ENCODE data around the gene NRXN3. TPM values are rescaled to one million over a fixed set of nuclear protein-coding genes. Genes with fewer than 3 reads are reported as not detected.
"Not testable (repeated sequence)": the region's sequence is repeated elsewhere in the genome, so short reads cannot be mapped to it uniquely, and the experiment has no call there.

Gene NRXN3
- total and polyA plus RNA-seq, 8 donors: 0.53 to 2.5 (median 1.5) TPM

DNA sequence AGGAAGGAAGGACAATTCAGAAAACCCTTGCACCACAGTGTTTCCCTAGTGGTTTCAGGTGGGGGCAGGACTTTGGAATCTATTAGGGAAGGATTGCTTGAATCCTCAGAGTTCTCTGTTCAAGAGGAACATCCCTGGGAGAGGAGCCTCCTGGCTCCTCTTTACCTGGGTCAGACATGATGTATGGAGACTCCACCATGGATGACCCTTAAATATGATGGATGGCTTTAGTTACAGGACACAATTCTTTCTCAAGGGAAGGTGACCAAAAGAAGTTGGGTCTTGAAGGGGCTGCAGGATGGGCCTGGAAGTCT is 396.6 kb downstream of the NRXN3 start:
- DNase-seq (no peak), FAIRE-seq (no peak), ATAC-seq (peak in 1 of 4 donors; percentile 14)
- TF ChIP-seq CTCF (IDR thresholded peaks at IDR 0.05): no peak
- no peaks in the 10 kb centered on the region for H3K4me1 ChIP-seq
- no peaks in the 10 kb centered on the region for H3K36me3 ChIP-seq
- H3K4me3 ChIP-seq: no peak overlapping the region
- H3K27me3 ChIP-seq: no peaks in the 10 kb centered on the region
- intact Hi-C loops (cut with DNase I): loop anchor here in 2 of 3 donors (5.0 to 10.0 kb wide), 2 partner anchors 112 to 705 kb away; no protein-coding TSS in a partner anchor
- H3K27ac ChIP-seq: no peak overlapping the region
- no peaks in the 10 kb centered on the region for H3K9me3 ChIP-seq

- ATAC-seq: peak in 1 of 4 donors; percentile 27
- H3K4me3 ChIP-seq: no peak overlapping the region
- no peaks in the 10 kb centered on the region for H3K36me3 ChIP-seq
- no peaks in the 10 kb centered on the region for H3K27me3 ChIP-seq
- TF ChIP-seq CTCF (IDR thresholded peaks at IDR 0.05): no peak
- H3K9me3 ChIP-seq: no peaks in the 10 kb centered on the region
- H3K4me1 ChIP-seq: no peaks in the 10 kb centered on the region
- WGBS, 2 donors: 54 to 63% methylated on average over 4 of the region's 4 CpGs
- FAIRE-seq: no peak
- no peak for DNase-seq
- H3K27ac ChIP-seq: no peak overlapping the region
- intact Hi-C loops (cut with DNase I): loop anchor here in 2 of 3 donors (5.0 to 10.0 kb wide), 2 partner anchors 113 to 705 kb away; no protein-coding TSS in a partner anchor
Measured at GRCh38 chr14:78567343-78567742, 397.2 kb downstream of the NRXN3 start.

DNA sequence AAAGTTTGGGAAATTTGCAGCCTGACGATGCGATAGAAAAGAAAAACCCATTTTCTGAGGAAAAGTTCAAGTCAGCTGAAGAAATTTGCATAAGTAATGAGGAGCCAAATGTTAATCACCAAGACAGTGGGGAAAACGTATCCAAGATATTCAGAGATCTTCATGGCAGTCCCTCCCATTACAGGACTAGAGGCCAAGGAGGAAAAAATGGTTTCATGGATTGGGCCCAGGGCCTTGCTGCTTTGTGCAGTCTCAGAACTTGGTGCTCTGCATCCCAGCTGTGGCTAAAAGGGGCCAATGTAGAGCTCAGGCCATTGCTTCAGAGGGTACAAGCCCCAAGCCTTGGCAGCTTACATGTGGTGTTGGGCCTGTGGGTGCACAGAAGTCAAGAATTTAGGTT is 403.6 kb downstream of the NRXN3 start:
- H3K27ac ChIP-seq, H3K27me3 ChIP-seq, H3K36me3 ChIP-seq, DNase-seq, H3K9me3 ChIP-seq, H3K4me1 ChIP-seq, FAIRE-seq, ATAC-seq, H3K4me3 ChIP-seq: not testable (repeated sequence)
- WGBS, 2 donors: 80 to 86% methylated on average over 3 of the region's 3 CpGs
- intact Hi-C loops (cut with DNase I): loop anchor here in 1 of 3 donors (10.0 kb wide), 1 partner anchor 709 kb away; no protein-coding TSS in a partner anchor

- FAIRE-seq (no peak), ATAC-seq (no peak), DNase-seq (no peak)
- no peak overlapping the region for H3K4me3 ChIP-seq
- no peak overlapping the region for H3K27ac ChIP-seq
- H3K27me3 ChIP-seq: peaks cover 0 to 2% (median 0%) of the 10 kb centered on the region in 4 donors
- H3K9me3 ChIP-seq: no peaks in the 10 kb centered on the region
- intact Hi-C loops (cut with DNase I): loop anchor here in 1 of 3 donors (10.0 kb wide), 1 partner anchor 712 kb away; no protein-coding TSS in a partner anchor
- no peaks in the 10 kb centered on the region for H3K36me3 ChIP-seq
- 66 to 72% methylated on average over 5 of the region's 5 CpGs for WGBS, 2 donors
- TF ChIP-seq CTCF (IDR thresholded peaks at IDR 0.05): no peak
- no peaks in the 10 kb centered on the region for H3K4me1 ChIP-seq
Measured at GRCh38 chr14:78576437-78577166, 406.4 kb downstream of the NRXN3 start.

- 35 to 37% methylated on average over 5 of the region's 5 CpGs for WGBS, 2 donors
- Histone ChIP-seq H3K27me3 (peaks cover 0 to 1% (median 0%) of the 10 kb centered on the region in 4 donors), H3K9me3 (no peaks in the 10 kb centered on the region), H3K4me3 (no peak overlapping the region), H3K27ac (no peak overlapping the region), H3K4me1 (no peaks in the 10 kb centered on the region), H3K36me3 (no peaks in the 10 kb centered on the region)
- TF ChIP-seq CTCF (IDR thresholded peaks at IDR 0.05): no peak
- intact Hi-C loops (cut with DNase I): no loop called here
- DNase-seq (no peak), ATAC-seq (no peak), FAIRE-seq (no peak)
Measured at GRCh38 chr14:78581229-78581628, 411.1 kb downstream of the NRXN3 start.

Measured in pancreas (tissue), 10 donors.